HCT116 (cell line): ENCODE data around the gene IFT20. TPM values are rescaled to one million over a fixed set of nuclear protein-coding genes. Genes with fewer than 3 reads are reported as not detected.
A peak's percentile ranks its signal among the peaks of the same experiment; 100 is the strongest.

Experiments used
- ATAC-seq: fragments of 200-7000 bp; cut with Tn5 transposase; 2 replicates; pipeline ENCODE4 v1.9.1; 2020; ENCODE audit warnings: mild to moderate bottlenecking, moderate library complexity
- Bru-seq: library from RNA; stranded (reverse); fragments of 400-500 nt; gene quantifications from one replicate; lab custom pipeline; 2021; lab: Mats Ljungman, UMichigan
- BruChase-seq, 2 experiments: library from RNA; stranded (reverse); fragments of 400-500 nt; gene quantifications; one replicate each; lab custom pipeline; 2021; lab: Mats Ljungman, UMichigan
- BruUV-seq: library from RNA; stranded (reverse); fragments of 400-500 nt; replicated peaks from 2 replicates; lab custom pipeline; 2021; lab: Mats Ljungman, UMichigan
- CTCF ChIA-PET: fragments of 300-600 bp; sonication (Branson Sonifier 250); formaldehyde crosslinking; loops from one replicate; lab custom pipeline; 2021; ENCODE audit warnings: antibody characterized with exemption; lab: Charles Lee
- POLR2A ChIA-PET: fragments of 300-600, 350-600 bp; sonication (Branson Sonifier 250); formaldehyde crosslinking; loops from one replicate; lab custom pipeline; 2021; ENCODE audit warnings: antibody characterized with exemption; lab: Charles Lee
- RAD21 ChIA-PET, 2 experiments: fragments of 300-600 bp; sonication (Branson Sonifier 250); formaldehyde crosslinking; loops; one replicate each; lab custom pipeline; 2023; ENCODE audit warnings: low total read pairs in 2 of 2; ENCODE audit not compliant: uncharacterized antibody in 2 of 2, unreplicated experiment in 2 of 2, low non-redundant PET in 1 of 2; lab: Charles Lee
- DNase-seq: peaks from one replicate; pipeline ENCODE4 v3.0.0-alpha.2; 2010; ENCODE audit warnings: low read depth, low spot score
- H2AFZ ChIP-seq: fragments of 200-600 bp; shearing (Covaris generic), sonication (generic); 2 replicates; pipeline ENCODE4 v1.6.1; 2017; ENCODE audit warnings: low read depth, mixed run types, mixed read lengths, antibody characterized with exemption, low read length; ENCODE audit not compliant: poor library complexity, severe bottlenecking
- H3K27ac ChIP-seq: 2 replicates; pipeline ENCODE4 v1.5.1; 2012; ENCODE audit warnings: low read depth, low read length
- H3K27me3 ChIP-seq: fragments of 200-600 bp; sonication (generic); 2 replicates; pipeline ENCODE4 v1.6.1; 2016; ENCODE audit warnings: mixed run types, low read length, mixed read lengths; ENCODE audit not compliant: insufficient read depth
- H3K36me3 ChIP-seq, 2 experiments: fragments of 200-500 bp in 1 of 2; fragments of 200-600 bp in 1 of 2; sonication (Bioruptor generic) in 1 of 2; sonication (generic) in 1 of 2; 2 replicates each; pipeline versions ENCODE4 v1.5.1 to v1.6.1; 2014 to 2016; ENCODE audit warnings: low read length in 2 of 2, inconsistent platforms in 1 of 2, mixed read lengths in 1 of 2, mixed run types in 1 of 2; ENCODE audit not compliant: insufficient read depth in 2 of 2, control insufficient read depth in 1 of 2
- H3K4me1 ChIP-seq, 2 experiments: fragments of 200-600 bp in 1 of 2; sonication (generic) in 1 of 2; 2 replicates each; pipeline versions ENCODE4 v1.5.1 to v1.6.1; 2012 to 2017; ENCODE audit warnings: low read length in 2 of 2, inconsistent platforms in 1 of 2, mild to moderate bottlenecking in 1 of 2, mixed read lengths in 1 of 2, mixed run types in 1 of 2, moderate library complexity in 1 of 2; ENCODE audit not compliant: insufficient read depth in 2 of 2, control insufficient read depth in 1 of 2
- H3K4me2 ChIP-seq: fragments of 200-600 bp; sonication (generic); 2 replicates; pipeline ENCODE4 v1.6.1; 2017; ENCODE audit warnings: mixed run types, low read length, mixed read lengths
- H3K4me3 ChIP-seq, 2 experiments: fragments of 200-600 bp in 1 of 2; sonication (generic) in 1 of 2; replicated peaks in 1 of 2; 2 replicates each; pipeline ENCODE4 v1.5.1; 2011 to 2016; ENCODE audit warnings: low read length in 2 of 2, control low read depth in 1 of 2, low read depth in 1 of 2, mild to moderate bottlenecking in 1 of 2, mixed read lengths in 1 of 2, mixed run types in 1 of 2
- H3K79me2 ChIP-seq: fragments of 200-600 bp; sonication (generic); 2 replicates; pipeline ENCODE4 v1.6.1; 2017; ENCODE audit warnings: mild to moderate bottlenecking, mixed run types, low read length, moderate library complexity, mixed read lengths; ENCODE audit not compliant: insufficient read depth
- H3K9ac ChIP-seq: fragments of 200-600 bp; sonication (generic); 2 replicates; pipeline ENCODE4 v1.6.1; 2016; ENCODE audit warnings: low read length, mixed read lengths
- H3K9me2 ChIP-seq: fragments of 200-600 bp; sonication (generic), shearing (Covaris generic); 2 replicates; pipeline ENCODE4 v1.6.1; 2017; ENCODE audit warnings: mixed run types, mild to moderate bottlenecking, moderate library complexity; ENCODE audit not compliant: insufficient read depth
- H3K9me3 ChIP-seq, 2 experiments: fragments of 200-500 bp in 1 of 2; fragments of 200-600 bp in 1 of 2; sonication (Bioruptor generic) in 1 of 2; sonication (generic) in 1 of 2; 2 replicates each; pipeline ENCODE4 v1.6.1; 2014 to 2017; ENCODE audit warnings: low read length in 2 of 2, mixed read lengths in 2 of 2, inconsistent platforms in 1 of 2, low read depth in 1 of 2, mild to moderate bottlenecking in 1 of 2, mixed run types in 1 of 2, moderate library complexity in 1 of 2; ENCODE audit not compliant: control insufficient read depth in 1 of 2, insufficient read depth in 1 of 2
- H4K20me1 ChIP-seq: fragments of 200-600 bp; sonication (generic), shearing (Covaris generic); 2 replicates; pipeline ENCODE4 v1.6.1; 2017; ENCODE audit warnings: mixed run types, mild to moderate bottlenecking, moderate library complexity; ENCODE audit not compliant: insufficient read depth
- CBX3 ChIP-seq: IDR thresholded peaks from 2 replicates; pipeline ENCODE4 v1.6.1; 2012; ENCODE audit warnings: low read depth
- CEBPB ChIP-seq: IDR thresholded peaks from 2 replicates; pipeline ENCODE4 v1.6.1; 2012; ENCODE audit warnings: low read depth
- CTCF ChIP-seq, 3 experiments: fragments of 200-600 bp in 1 of 3; sonication (generic) in 1 of 3; IDR thresholded peaks in 2 of 3; conservative IDR thresholded peaks in 1 of 3; 2 replicates each; pipeline ENCODE4 v1.5.1; 2012 to 2017; ENCODE audit warnings: low read depth in 2 of 3, low read length in 2 of 3, antibody characterized with exemption in 1 of 3, borderline replicate concordance in 1 of 3, control low read depth in 1 of 3, mild to moderate bottlenecking in 1 of 3, mixed read lengths in 1 of 3, mixed run types in 1 of 3, moderate library complexity in 1 of 3; ENCODE audit not compliant: insufficient read depth in 1 of 3
- EGR1 ChIP-seq: IDR thresholded peaks from 2 replicates; pipeline ENCODE4 v1.6.1; 2012; ENCODE audit warnings: low read depth
- ELF1 ChIP-seq: IDR thresholded peaks from 2 replicates; pipeline ENCODE4 v1.6.1; 2012; ENCODE audit warnings: low read depth, borderline replicate concordance
- EZH2 ChIP-seq: fragments of 200-600 bp; sonication (generic); IDR thresholded peaks from 2 replicates; pipeline ENCODE4 v1.6.1; 2017; ENCODE audit warnings: antibody characterized with exemption, mixed run types
- EZH2phosphoT487 ChIP-seq: fragments of 200-600 bp; IDR thresholded peaks from 2 replicates; pipeline ENCODE4 v1.6.1; 2018; ENCODE audit warnings: antibody characterized with exemption, borderline replicate concordance
- FOSL1 ChIP-seq: IDR thresholded peaks from 2 replicates; pipeline ENCODE4 v1.6.1; 2012; ENCODE audit warnings: low read depth
- JUND ChIP-seq: IDR thresholded peaks from 2 replicates; pipeline ENCODE4 v1.6.1; 2012
- MAX ChIP-seq: IDR thresholded peaks from 2 replicates; pipeline ENCODE4 v1.6.1; 2012
- POLR2A ChIP-seq: IDR thresholded peaks from 2 replicates; pipeline ENCODE4 v1.7.0; 2011; ENCODE audit warnings: borderline replicate concordance; ENCODE audit not compliant: insufficient read depth, insufficient read length; ENCODE audit errors: extremely low read depth
- POLR2AphosphoS5 ChIP-seq: IDR thresholded peaks from 2 replicates; pipeline ENCODE4 v1.6.1; 2011; ENCODE audit warnings: mild to moderate bottlenecking, low read depth, low read length, moderate library complexity
- RAD21 ChIP-seq: IDR thresholded peaks from 2 replicates; pipeline ENCODE4 v1.6.1; 2012; ENCODE audit warnings: low read depth, mild to moderate bottlenecking
- SIN3A ChIP-seq: IDR thresholded peaks from 2 replicates; pipeline ENCODE4 v1.6.1; 2012; ENCODE audit warnings: low read depth
- SP1 ChIP-seq: IDR thresholded peaks from 2 replicates; pipeline ENCODE4 v1.6.1; 2012; ENCODE audit warnings: low read depth
- SRF ChIP-seq: IDR thresholded peaks from 2 replicates; pipeline ENCODE4 v1.6.1; 2012; ENCODE audit warnings: low read depth
- TCF7L2 ChIP-seq: IDR thresholded peaks from 2 replicates; pipeline ENCODE4 v1.7.0; 2011; ENCODE audit warnings: borderline replicate concordance, inconsistent platforms; ENCODE audit not compliant: insufficient read depth, insufficient read length; ENCODE audit errors: extremely low read depth
- YY1 ChIP-seq: IDR thresholded peaks from 2 replicates; pipeline ENCODE4 v1.6.1; 2011; ENCODE audit warnings: low read length, low read depth, moderate library complexity, mild to moderate bottlenecking; ENCODE audit not compliant: insufficient replicate concordance; ENCODE audit errors: extremely low read depth
- ZBTB33 ChIP-seq: IDR thresholded peaks from 2 replicates; pipeline ENCODE4 v1.6.1; 2011; ENCODE audit warnings: mild to moderate bottlenecking, low read length, moderate library complexity; ENCODE audit not compliant: insufficient replicate concordance; ENCODE audit errors: extremely low read depth
- ZNF274 ChIP-seq: fragments of 200-500 bp; sonication (Bioruptor generic); IDR thresholded peaks from 2 replicates; pipeline ENCODE4 v1.6.1; 2014; ENCODE audit warnings: mild to moderate bottlenecking, low read depth, low read length, inconsistent platforms
- intact Hi-C: fragments of 100-400 bp; cut with micrococcal nuclease; formaldehyde crosslinking; loops from 2 replicates; pipeline ENCODE4 v1.10.0; 2022
- long read RNA-seq: library from polyadenylated mRNA; unstranded; transcript quantifications from one replicate; pipeline ENCODE4 v2.0.0, GENCODE V29; 2021; ENCODE audit not compliant: unreplicated experiment
- polyA plus RNA-seq: library from polyadenylated mRNA; unstranded; fragments of >200 nt; gene quantifications from 2 replicates; pipeline ENCODE4 v1.2.1, GENCODE V29; 2012; ENCODE audit warnings: missing spikeins
- total RNA-seq: library from RNA; stranded (reverse); gene quantifications from one replicate; pipeline ENCODE4 v1.2.1, GENCODE V29; 2021; ENCODE audit not compliant: unreplicated experiment

Gene IFT20
- total RNA-seq (21.7 TPM), Bru-seq, nascent RNA (percentile 62 among the genes with signal in this experiment), BruChase-seq, experiment 1, labeled RNA remaining after a 6-hour chase (percentile 69 among the genes with signal in this experiment), BruChase-seq, experiment 2, labeled RNA remaining after a 2-hour chase (percentile 63 among the genes with signal in this experiment)
- polyA plus RNA-seq, result 17.0 and 20.2 TPM in 2 replicates
- long read RNA-seq, transcript IFT20-213 (1 exons, 1,485 nt), result major isoform, 12 of 36 reads
- long read RNA-seq, transcript IFT20-203 (5 exons, 825 nt), result major isoform, 12 of 36 reads
- long read RNA-seq, transcript IFT20-214 (6 exons, 1,071 nt), result minor isoform, 6 of 36 reads
- long read RNA-seq, partial matches to known transcripts, result 6 of 36 reads
- long read RNA-seq, other reads (novel, unspliced or antisense), result 0 of 36 reads

- Histone ChIP-seq H3K4me1 (peaks cover 16 to 38% of the 10 kb centered on the region in 2 experiments), H3K4me3 (peak within 1 kb of the TSS; percentile 97 to 99), H2AFZ (no peak within 1 kb of the TSS), H3K4me2 (peak within 1 kb of the TSS; percentile 93), H3K27ac (peak within 1 kb of the TSS; percentile 81), H3K36me3 (peaks cover 4 to 6% of the 10 kb centered on the region in 2 experiments; a peak in 3 of 4 replicates), H3K9me3 (no peaks in the 10 kb centered on the region), H3K79me2 (peaks cover 32% of the 10 kb centered on the region), H3K9ac (peak within 1 kb of the TSS; percentile 89), H3K9me2 (no peaks in the 10 kb centered on the region), H4K20me1 (no peaks in the 10 kb centered on the region), H3K27me3 (no peaks in the 10 kb centered on the region)
- ChIA-PET CTCF (interaction anchor here (0.6 to 1.9 kb wide), 9 partner anchors 13 to 236 kb away, joined by 3 to 11 read pairs (median 3); partner anchors contain the start of gene POLDIP2), POLR2A (interaction anchor here (0.8 to 2.0 kb wide), 5 partner anchors 10 to 70 kb away, joined by 3 to 26 read pairs (median 6); partner anchors contain the start of genes POLDIP2 and TMEM97), RAD21 (interaction anchor here (1.2 to 2.5 kb wide), 2 partner anchors 22 to 23 kb away, joined by 3 to 9 read pairs; partner anchors contain the start of gene POLDIP2 (in 1 of the 2))
- ATAC-seq (peak; percentile 92), DNase-seq (peak; percentile 99)
- BruUV-seq, result no TSS peak
- intact Hi-C loops, result loop anchor here (1.0 to 5.0 kb wide), 2 partner anchors 16 to 103 kb away; partner anchors contain the start of gene TMEM97
- TF ChIP-seq SP1, result peak; percentile 78
- peak; percentile 94 for TF ChIP-seq EGR1
- peak; percentile 77; the same call in 1 of the 2 replicates for TF ChIP-seq ELF1
- peak; percentile 62 for TF ChIP-seq CBX3
- no peak; the same call in 1 of the 2 replicates for TF ChIP-seq SRF
- TF ChIP-seq POLR2A, result peak; percentile 69
- TF ChIP-seq EZH2phosphoT487, result no peak
- no peak for TF ChIP-seq FOSL1
- TF ChIP-seq JUND, result peak; percentile 48; the same call in 1 of the 2 replicates
- peak; percentile 85 for TF ChIP-seq YY1
- no peak for TF ChIP-seq ZNF274
- TF ChIP-seq EZH2, result no peak
- TF ChIP-seq SIN3A, result peak; percentile 89
- TF ChIP-seq RAD21, result no peak
- peak; percentile 78 for TF ChIP-seq POLR2AphosphoS5
- TF ChIP-seq ZBTB33, result no peak
- TF ChIP-seq CEBPB, result no peak
- peak; percentile 72 for TF ChIP-seq MAX
- TF ChIP-seq CTCF (IDR thresholded peaks at IDR 0.05 in 2 of 3, conservative IDR thresholded peaks at IDR 0.05 in 1 of 3; ENCODE audit: borderline replicate concordance in 1 of 3, insufficient read depth in 1 of 3, low read depth in 2 of 3, low read length in 2 of 3), result no peak
- TF ChIP-seq TCF7L2, result no peak
Observed at GRCh38 chr17:28335201-28335958, at the start of gene IFT20, which contains the start of gene TNFAIP1. IFT20 (minus strand) TSS chr17:28335472; CDS start chr17:28331985, 3,487 bp downstream. TNFAIP1 (plus strand) TSS chr17:28335761; CDS start chr17:28339522, 3,761 bp downstream.
